ENCODE measurements around the gene TFF3. TPM values are rescaled to one million over a fixed set of nuclear protein-coding genes. Genes with fewer than 3 reads are reported as not detected.

TFF3 gene
- total and polyA plus RNA-seq, 2 experiments from 2014 or later = 84.4 to 589 TPM

- no peaks in the 10 kb centered on the region for H4K20me1 ChIP-seq (ENCODE audit: insufficient read depth, poor library complexity, severe bottlenecking)
- no peaks in the 10 kb centered on the region for H3K9me2 ChIP-seq (replicated peaks; ENCODE audit: insufficient read depth)
- H3K4me2 ChIP-seq = no peak overlapping the region
- DNase-seq (ENCODE audit: low spot score) = no peak
- no peaks in the 10 kb centered on the region for H3K36me3 ChIP-seq (replicated peaks; ENCODE audit: insufficient read depth, low read depth)
- H3K27ac ChIP-seq = no peak overlapping the region
- 82% methylated on average over 14 of the region's 14 CpGs for WGBS (ENCODE audit: low lambda C conversion rate, missing lambda C conversion rate)
- TF ChIP-seq EZH2 (IDR thresholded peaks at IDR 0.05; ENCODE audit: borderline replicate concordance) (no peak), EZH2phosphoT487 (IDR thresholded peaks at IDR 0.05; ENCODE audit: low read depth, severe bottlenecking, unreplicated experiment) (no peak)
- TF ChIP-seq, protein P1, sequence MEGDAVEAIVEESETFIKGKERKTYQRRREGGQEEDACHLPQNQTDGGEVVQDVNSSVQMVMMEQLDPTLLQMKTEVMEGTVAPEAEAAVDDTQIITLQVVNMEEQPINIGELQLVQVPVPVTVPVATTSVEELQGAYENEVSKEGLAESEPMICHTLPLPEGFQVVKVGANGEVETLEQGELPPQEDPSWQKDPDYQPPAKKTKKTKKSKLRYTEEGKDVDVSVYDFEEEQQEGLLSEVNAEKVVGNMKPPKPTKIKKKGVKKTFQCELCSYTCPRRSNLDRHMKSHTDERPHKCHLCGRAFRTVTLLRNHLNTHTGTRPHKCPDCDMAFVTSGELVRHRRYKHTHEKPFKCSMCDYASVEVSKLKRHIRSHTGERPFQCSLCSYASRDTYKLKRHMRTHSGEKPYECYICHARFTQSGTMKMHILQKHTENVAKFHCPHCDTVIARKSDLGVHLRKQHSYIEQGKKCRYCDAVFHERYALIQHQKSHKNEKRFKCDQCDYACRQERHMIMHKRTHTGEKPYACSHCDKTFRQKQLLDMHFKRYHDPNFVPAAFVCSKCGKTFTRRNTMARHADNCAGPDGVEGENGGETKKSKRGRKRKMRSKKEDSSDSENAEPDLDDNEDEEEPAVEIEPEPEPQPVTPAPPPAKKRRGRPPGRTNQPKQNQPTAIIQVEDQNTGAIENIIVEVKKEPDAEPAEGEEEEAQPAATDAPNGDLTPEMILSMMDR (IDR thresholded peaks at IDR 0.05; ENCODE audit: poor library complexity) = no peak
- no peak overlapping the region for H3K4me3 ChIP-seq
- H3K4me1 ChIP-seq (ENCODE audit: insufficient read depth) = no peaks in the 10 kb centered on the region
- H3K9me3 ChIP-seq (ENCODE audit: low read depth) = no peaks in the 10 kb centered on the region
- no peaks in the 10 kb centered on the region for H3K79me2 ChIP-seq
- H3K27me3 ChIP-seq = no peaks in the 10 kb centered on the region
- no peak overlapping the region for H2AFZ ChIP-seq
These were observed 34.5 kb upstream of the TFF3 start for GRCh38 chr21:42349420-42350317.

- no peak overlapping the region for H3K4me3 ChIP-seq
- H3K4me2 ChIP-seq = no peak overlapping the region
- no peak overlapping the region for H2AFZ ChIP-seq
- H3K27ac ChIP-seq = no peak overlapping the region
- H3K79me2 ChIP-seq = no peaks in the 10 kb centered on the region
- no peaks in the 10 kb centered on the region for H3K4me1 ChIP-seq (ENCODE audit: insufficient read depth)
- no peaks in the 10 kb centered on the region for H3K27me3 ChIP-seq
- no peaks in the 10 kb centered on the region for H3K9me3 ChIP-seq (ENCODE audit: low read depth)
- no peaks in the 10 kb centered on the region for H3K9me2 ChIP-seq (replicated peaks; ENCODE audit: insufficient read depth)
- no peaks in the 10 kb centered on the region for H4K20me1 ChIP-seq (ENCODE audit: insufficient read depth, poor library complexity, severe bottlenecking)
- no peaks in the 10 kb centered on the region for H3K36me3 ChIP-seq (replicated peaks; ENCODE audit: insufficient read depth, low read depth)
- no peak for DNase-seq (ENCODE audit: low spot score)
- WGBS (ENCODE audit: low lambda C conversion rate, missing lambda C conversion rate) = 96% methylated on average over 2 of the region's 2 CpGs
- TF ChIP-seq, protein P1 (IDR thresholded peaks at IDR 0.05; ENCODE audit: poor library complexity) = no peak
- no peak for TF ChIP-seq EZH2phosphoT487 (IDR thresholded peaks at IDR 0.05; ENCODE audit: low read depth, severe bottlenecking, unreplicated experiment)
- TF ChIP-seq EZH2 (IDR thresholded peaks at IDR 0.05; ENCODE audit: borderline replicate concordance) = no peak
These were observed 33.6 kb upstream of the TFF3 start for GRCh38 chr21:42348762-42349161.

- Histone ChIP-seq H2AFZ (no peak overlapping the region), H3K79me2 (no peaks in the 10 kb centered on the region), H3K27me3 (no peaks in the 10 kb centered on the region), H3K4me1 (ENCODE audit: insufficient read depth) (no peaks in the 10 kb centered on the region), H3K4me3 (no peak overlapping the region), H3K9me2 (replicated peaks; ENCODE audit: insufficient read depth) (no peaks in the 10 kb centered on the region), H3K27ac (no peak overlapping the region), H3K9me3 (ENCODE audit: low read depth) (no peaks in the 10 kb centered on the region), H3K4me2 (no peak overlapping the region), H4K20me1 (ENCODE audit: insufficient read depth, poor library complexity, severe bottlenecking) (no peaks in the 10 kb centered on the region), H3K36me3 (replicated peaks; ENCODE audit: insufficient read depth, low read depth) (no peaks in the 10 kb centered on the region)
- TF ChIP-seq EZH2 (IDR thresholded peaks at IDR 0.05; ENCODE audit: borderline replicate concordance) = no peak
- TF ChIP-seq EZH2phosphoT487 (IDR thresholded peaks at IDR 0.05; ENCODE audit: low read depth, severe bottlenecking, unreplicated experiment) = no peak
- TF ChIP-seq, protein P1 (IDR thresholded peaks at IDR 0.05; ENCODE audit: poor library complexity) = no peak
- 89% methylated on average over 30 of the region's 30 CpGs for WGBS (ENCODE audit: low lambda C conversion rate, missing lambda C conversion rate)
- DNase-seq (ENCODE audit: low spot score) = no peak
These were observed 32.6 kb upstream of the TFF3 start for GRCh38 chr21:42347601-42348327.
